B cell (primary cell): ENCODE measurements around the gene MSLN.

Experiments used
- CTCF ChIP-seq: fragments of 200-600 bp; IDR thresholded peaks from one replicate; pipeline ENCODE4 v1.8.0; 2022; ENCODE audit warnings: antibody characterized with exemption, mild to moderate bottlenecking
- EZH2 ChIP-seq: IDR thresholded peaks from 2 replicates; pipeline ENCODE4 v1.6.1; 2012; ENCODE audit warnings: borderline replicate concordance, low read depth, mild to moderate bottlenecking, moderate library complexity, low read length; ENCODE audit not compliant: insufficient read depth, poor library complexity, severe bottlenecking

GRCh38 chr16:772959-773358 lies 12.4 kb downstream of the MSLN start:
- TF ChIP-seq CTCF = no peak
- TF ChIP-seq EZH2 = no peak
